SJCRH30 (cell line): Measurements from ENCODE around the gene CD2. TPM values are rescaled to one million over a fixed set of nuclear protein-coding genes. Genes with fewer than 3 reads are reported as not detected.

Source experiments
- DNase-seq, 2 experiments: peaks; one replicate each; pipeline ENCODE4 v3.0.0-alpha.2; 2015 to 2020
- H3K27ac ChIP-seq: fragments of 250-450 bp; sonication (Bioruptor Pico); 2 replicates; pipeline ENCODE4 v1.5.1; 2020; ENCODE audit warnings: mild to moderate bottlenecking, moderate library complexity
- H3K27me3 ChIP-seq: fragments of 250-450 bp; sonication (Bioruptor Pico); 2 replicates; pipeline ENCODE4 v1.5.1; 2020; ENCODE audit warnings: mild to moderate bottlenecking, moderate library complexity
- H3K36me3 ChIP-seq: fragments of 250-450 bp; sonication (Bioruptor Pico); 2 replicates; pipeline ENCODE4 v1.5.1; 2020; ENCODE audit warnings: mild to moderate bottlenecking, moderate library complexity
- H3K4me1 ChIP-seq: fragments of 250-450 bp; sonication (Bioruptor Pico); 2 replicates; pipeline ENCODE4 v1.5.1; 2020; ENCODE audit warnings: mild to moderate bottlenecking, moderate library complexity
- H3K4me3 ChIP-seq: fragments of 250-450 bp; sonication (Bioruptor Pico); 2 replicates; pipeline ENCODE4 v1.5.1; 2020; ENCODE audit warnings: mild to moderate bottlenecking, moderate library complexity
- H3K9me3 ChIP-seq: fragments of 250-450 bp; sonication (Bioruptor Pico); replicated peaks from 2 replicates; pipeline ENCODE4 v1.5.1; 2020; ENCODE audit warnings: mild to moderate bottlenecking, moderate library complexity
- total RNA-seq: library from RNA; depleted of rRNA; stranded (reverse); fragments of >200 nt; shearing (Covaris generic); gene quantifications from 2 replicates; pipeline ENCODE4 v1.2.3, GENCODE V29; 2014

Gene CD2
- total RNA-seq, 1 experiment from 2014 or later, result not detected

GRCh38 chr1:116721451-116722007 is 32.7 kb upstream of the CD2 start:
- DNase-seq, result no peak
- H3K27ac ChIP-seq, result no peak overlapping the region

DNA sequence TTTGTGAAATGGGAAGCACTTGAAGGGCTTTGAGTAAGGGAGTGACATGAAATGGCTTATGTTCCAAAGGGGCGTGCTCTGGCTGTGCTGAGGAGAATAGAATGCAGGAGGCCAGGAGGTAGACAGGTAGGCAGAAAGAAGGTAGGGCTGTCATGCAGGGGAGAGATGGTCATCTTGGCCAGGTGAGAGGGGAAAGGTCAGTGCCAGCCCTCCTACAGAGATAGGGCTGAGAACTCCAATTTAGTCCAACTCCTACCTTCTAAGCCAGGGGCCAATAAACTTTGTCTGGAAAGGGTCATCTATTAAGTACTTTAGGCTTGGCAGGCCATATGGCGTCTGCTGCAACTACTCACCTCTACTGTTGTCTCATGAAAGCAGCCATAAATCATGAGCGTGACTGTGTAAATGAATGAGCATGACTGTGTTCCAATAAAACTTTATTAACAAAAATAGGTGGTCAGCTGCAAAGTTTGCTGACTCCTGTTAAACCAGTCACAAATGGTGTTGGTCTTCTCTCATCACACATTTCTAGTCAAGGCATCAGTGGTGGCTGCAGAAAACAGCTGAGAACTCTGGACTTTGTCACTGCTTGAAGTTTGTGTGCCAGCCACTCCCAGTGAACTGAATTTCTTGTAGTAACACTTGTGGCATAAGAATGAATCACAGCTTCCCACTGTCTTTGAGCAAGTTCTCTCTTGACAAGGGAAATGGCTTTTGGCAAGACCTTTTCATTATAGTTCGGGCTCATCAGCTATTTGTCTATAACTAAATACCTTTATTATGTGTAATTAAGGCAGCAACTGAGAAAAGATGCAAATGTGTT is 32.0 kb upstream of the CD2 start:
- DNase-seq, result no peak
- H3K9me3 ChIP-seq, result no peaks in the 10 kb centered on the region
- H3K27ac ChIP-seq, result no peak overlapping the region
- H3K4me1 ChIP-seq, result no peaks in the 10 kb centered on the region
- H3K27me3 ChIP-seq, result no peaks in the 10 kb centered on the region
- no peaks in the 10 kb centered on the region for H3K36me3 ChIP-seq
- H3K4me3 ChIP-seq, result no peak overlapping the region

More at GRCh38 chr1:116721451-116722007, 32.7 kb upstream of the CD2 start:
- Histone ChIP-seq H3K27me3 (no peaks in the 10 kb centered on the region), H3K36me3 (no peaks in the 10 kb centered on the region), H3K4me1 (no peaks in the 10 kb centered on the region), H3K4me3 (no peak overlapping the region), H3K9me3 (no peaks in the 10 kb centered on the region)

DNA sequence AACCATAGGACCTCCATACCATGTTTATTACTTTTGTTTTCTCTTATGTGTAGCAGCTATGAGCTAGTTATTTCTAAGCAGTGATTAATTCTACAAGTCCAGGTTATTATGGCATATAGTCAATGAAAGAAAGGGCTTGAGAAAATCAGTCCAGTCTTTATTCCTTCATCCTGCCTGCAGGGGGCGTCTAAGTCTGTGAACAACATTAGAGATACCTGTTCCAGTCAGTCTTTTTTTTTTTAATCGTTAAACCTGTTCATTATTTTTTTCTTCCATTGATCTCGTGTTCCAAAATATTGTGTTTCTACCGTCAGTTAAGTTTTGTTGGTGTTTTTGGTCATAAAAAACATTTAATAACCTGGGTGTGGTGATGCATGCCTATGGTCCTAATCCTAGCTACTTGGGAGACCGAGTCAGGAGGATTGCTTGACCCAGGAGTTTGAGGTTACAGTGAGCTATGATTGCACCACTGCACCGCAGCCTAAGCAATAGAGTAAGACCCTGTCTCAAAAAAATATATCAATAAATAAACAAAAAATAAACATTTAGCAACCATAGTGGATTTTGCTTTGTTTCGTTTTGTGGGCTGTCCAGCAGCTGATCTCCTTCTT is 29.4 kb upstream of the CD2 start:
- Histone ChIP-seq H3K9me3 (no peaks in the 10 kb centered on the region), H3K27me3 (no peaks in the 10 kb centered on the region), H3K27ac (no peak overlapping the region), H3K36me3 (no peaks in the 10 kb centered on the region), H3K4me1 (no peaks in the 10 kb centered on the region), H3K4me3 (no peak overlapping the region)
- DNase-seq, result peak; percentile 71 to 87

- no peak overlapping the region for H3K27ac ChIP-seq
- H3K27me3 ChIP-seq, result no peaks in the 10 kb centered on the region
- H3K9me3 ChIP-seq, result no peaks in the 10 kb centered on the region
- no peaks in the 10 kb centered on the region for H3K36me3 ChIP-seq
- H3K4me1 ChIP-seq, result no peaks in the 10 kb centered on the region
- H3K4me3 ChIP-seq, result no peak overlapping the region
- DNase-seq, result no peak
These were observed 28.4 kb upstream of the CD2 start for GRCh38 chr1:116725798-116726197.

DNA sequence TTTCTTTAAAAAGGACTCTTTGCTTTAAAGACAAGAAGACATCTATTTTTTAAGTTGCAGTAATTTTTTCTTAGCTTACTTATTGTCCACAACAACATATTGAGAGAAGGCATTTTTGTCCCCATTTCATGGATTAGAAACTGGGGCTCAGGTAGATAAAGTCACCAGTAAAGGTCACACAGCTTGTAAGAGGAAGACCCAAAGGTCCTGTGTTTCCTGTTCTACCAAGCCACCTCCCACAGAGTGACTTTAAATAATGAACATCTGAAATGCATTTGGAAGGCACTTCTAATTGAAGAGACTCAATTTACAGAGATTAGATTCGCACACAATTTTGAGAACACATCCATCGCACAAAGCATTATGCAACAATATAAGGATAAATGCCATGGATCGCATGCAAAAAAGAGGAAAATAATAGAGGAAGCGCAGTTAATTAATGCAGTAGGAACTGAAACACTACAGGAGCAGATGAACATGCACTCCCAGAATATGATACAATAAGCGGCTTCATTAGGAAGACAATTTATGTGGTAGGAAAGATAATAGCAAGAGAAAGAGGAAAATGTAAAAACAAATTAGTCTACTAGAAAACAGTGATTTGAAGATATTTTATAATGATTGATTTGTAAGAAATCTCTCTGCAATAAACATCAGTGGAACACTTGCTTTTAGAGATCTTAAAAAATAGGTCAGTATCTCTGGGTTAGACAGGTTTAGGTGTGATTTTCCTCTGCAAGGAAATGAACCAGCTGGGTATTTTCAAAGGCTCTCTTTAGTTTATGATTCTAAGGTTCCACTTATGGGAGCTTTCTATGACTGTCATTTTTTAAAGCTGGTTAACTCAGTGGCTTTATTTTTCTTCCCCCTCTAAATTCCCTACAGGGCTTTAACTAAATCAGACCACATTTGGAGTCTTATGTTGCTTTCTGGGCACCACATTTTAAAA is 27.1 kb upstream of the CD2 start:
- Histone ChIP-seq H3K36me3 (no peaks in the 10 kb centered on the region), H3K9me3 (no peaks in the 10 kb centered on the region), H3K4me3 (no peak overlapping the region), H3K27ac (no peak overlapping the region), H3K4me1 (no peaks in the 10 kb centered on the region), H3K27me3 (no peaks in the 10 kb centered on the region)
- DNase-seq, result no peak

DNA sequence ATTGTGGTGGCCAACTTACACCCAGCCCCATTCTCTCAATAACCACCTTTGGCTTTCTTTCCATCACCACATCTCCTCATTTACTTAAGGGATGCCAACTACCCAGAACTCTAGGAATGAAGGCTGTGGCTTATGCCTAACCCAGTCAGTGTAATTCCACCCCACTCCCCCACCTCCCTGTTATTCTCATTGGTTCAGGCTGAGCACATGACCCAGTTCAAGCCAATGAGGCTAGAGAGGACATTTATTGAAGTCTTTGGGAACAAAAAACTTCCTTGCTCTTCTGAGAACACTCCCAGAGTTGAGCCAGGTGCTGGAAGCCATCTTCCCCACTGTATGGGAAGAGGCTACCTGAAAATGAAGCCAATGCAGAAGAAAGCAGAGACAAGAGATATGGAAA is 22.8 kb upstream of the CD2 start:
- Histone ChIP-seq H3K4me3 (no peak overlapping the region), H3K4me1 (no peaks in the 10 kb centered on the region), H3K27ac (no peak overlapping the region), H3K27me3 (no peaks in the 10 kb centered on the region; the same call in 1 of the 2 replicates), H3K9me3 (no peaks in the 10 kb centered on the region), H3K36me3 (no peaks in the 10 kb centered on the region)
- no peak for DNase-seq

GRCh38 chr1:116732726-116733125 is 21.5 kb upstream of the CD2 start:
- H3K27me3 ChIP-seq, result no peaks in the 10 kb centered on the region; the same call in 1 of the 2 replicates
- H3K36me3 ChIP-seq, result no peaks in the 10 kb centered on the region
- no peak for DNase-seq
- H3K4me3 ChIP-seq, result no peak overlapping the region
- no peak overlapping the region for H3K27ac ChIP-seq
- H3K9me3 ChIP-seq, result no peaks in the 10 kb centered on the region
- no peaks in the 10 kb centered on the region for H3K4me1 ChIP-seq

GRCh38 chr1:116733476-116734365 is 20.5 kb upstream of the CD2 start:
- no peak overlapping the region for H3K27ac ChIP-seq

GRCh38 chr1:116735246-116735645 is 19.0 kb upstream of the CD2 start:
- H3K9me3 ChIP-seq, result no peaks in the 10 kb centered on the region
- no peak overlapping the region for H3K27ac ChIP-seq
- no peaks in the 10 kb centered on the region; the same call in 1 of the 2 replicates for H3K27me3 ChIP-seq
- no peaks in the 10 kb centered on the region for H3K36me3 ChIP-seq
- no peak for DNase-seq
- H3K4me1 ChIP-seq, result no peaks in the 10 kb centered on the region
- no peak overlapping the region for H3K4me3 ChIP-seq

More at GRCh38 chr1:116733476-116734365, 20.5 kb upstream of the CD2 start:
- Histone ChIP-seq H3K4me3 (no peak overlapping the region), H3K9me3 (no peaks in the 10 kb centered on the region), H3K36me3 (no peaks in the 10 kb centered on the region), H3K27me3 (no peaks in the 10 kb centered on the region; the same call in 1 of the 2 replicates), H3K4me1 (no peaks in the 10 kb centered on the region)
- DNase-seq, result no peak

- Histone ChIP-seq H3K4me3 (no peak overlapping the region), H3K27me3 (no peaks in the 10 kb centered on the region; the same call in 1 of the 2 replicates), H3K4me1 (no peaks in the 10 kb centered on the region), H3K9me3 (no peaks in the 10 kb centered on the region), H3K27ac (no peak overlapping the region), H3K36me3 (no peaks in the 10 kb centered on the region)
- peak; percentile 55 to 82 for DNase-seq
These were observed 17.0 kb upstream of the CD2 start for GRCh38 chr1:116737020-116737854.

DNA sequence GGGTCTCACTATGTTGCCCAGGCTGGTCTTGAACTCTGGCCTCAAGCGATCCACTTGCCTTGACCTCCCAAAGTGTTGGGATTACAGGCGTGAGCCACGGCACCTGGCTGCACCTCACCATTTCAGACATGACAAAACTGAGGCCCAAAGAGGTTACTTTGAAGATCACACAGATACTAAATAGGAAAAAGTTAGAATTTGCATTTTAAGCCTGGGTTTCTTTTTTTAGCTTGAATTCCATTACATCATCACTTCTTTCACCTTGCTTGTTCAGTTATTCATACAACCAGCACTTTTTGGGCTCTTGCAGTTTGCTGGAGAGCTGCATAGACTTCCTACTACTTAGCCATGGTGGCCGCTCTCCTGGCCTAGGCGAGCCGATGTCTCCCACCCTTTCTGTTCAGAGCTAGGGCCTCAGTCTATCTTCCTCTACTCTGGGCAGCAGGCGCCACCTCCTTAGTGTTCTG is 16.3 kb upstream of the CD2 start:
- Histone ChIP-seq H3K9me3 (no peaks in the 10 kb centered on the region), H3K4me3 (no peak overlapping the region), H3K27me3 (no peaks in the 10 kb centered on the region; the same call in 1 of the 2 replicates), H3K27ac (no peak overlapping the region), H3K36me3 (no peaks in the 10 kb centered on the region), H3K4me1 (no peaks in the 10 kb centered on the region)
- no peak for DNase-seq

DNA sequence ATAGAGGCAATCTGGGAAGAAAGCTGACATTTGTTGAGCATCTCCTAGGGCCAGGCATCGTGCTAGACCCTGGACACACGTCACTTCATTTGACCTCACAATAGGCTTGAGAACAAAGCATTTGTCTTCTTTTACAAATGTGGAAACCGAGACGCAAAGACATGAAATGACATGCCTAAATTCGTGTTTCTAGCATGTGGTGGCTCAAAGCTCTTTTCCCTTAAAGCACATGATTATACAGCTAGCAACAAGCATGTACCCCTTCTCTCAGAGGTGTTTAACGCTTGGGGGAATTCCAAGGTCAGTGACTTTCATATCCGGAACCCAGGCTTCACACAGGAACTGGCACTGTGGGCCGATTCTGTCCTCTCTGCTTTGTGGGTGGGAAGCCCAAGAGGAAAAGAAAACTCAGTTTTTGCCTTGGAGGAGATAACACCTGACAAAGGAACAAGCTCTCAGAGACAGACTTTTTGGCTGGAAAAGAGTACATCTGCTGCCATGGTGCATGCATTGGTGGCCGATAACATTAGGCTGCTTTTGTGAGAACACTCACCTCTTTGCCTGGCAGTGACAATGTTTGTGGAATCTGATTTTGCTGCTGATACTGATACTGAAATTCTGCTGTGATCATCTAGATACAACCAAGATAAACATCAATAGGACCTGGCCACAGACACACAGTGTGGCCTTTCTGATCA is 15.4 kb upstream of the CD2 start:
- DNase-seq, result no peak
- Histone ChIP-seq H3K9me3 (peaks cover 8% of the 10 kb centered on the region), H3K4me3 (no peak overlapping the region)

More for the DNA sequence above, 15.4 kb upstream of the CD2 start:
- Histone ChIP-seq H3K27ac (no peak overlapping the region), H3K27me3 (no peaks in the 10 kb centered on the region), H3K36me3 (no peaks in the 10 kb centered on the region), H3K4me1 (no peaks in the 10 kb centered on the region)
